Neural cell (in vitro differentiated cells): ENCODE data around the gene PARP3. TPM values are rescaled to one million over a fixed set of nuclear protein-coding genes. Genes with fewer than 3 reads are reported as not detected.

Source experiments
- H2AFZ ChIP-seq: fragments of 200-600, 300-800 bp; sonication (generic), shearing (Covaris generic); 2 replicates; pipeline ENCODE4 v1.6.0; 2014; ENCODE audit warnings: low read depth, mild to moderate bottlenecking, antibody characterized with exemption, low read length, moderate library complexity
- H3F3A ChIP-seq: fragments of 200-600 bp; shearing (Covaris generic); 2 replicates; pipeline ENCODE4 v1.6.1; 2016; ENCODE audit warnings: mild to moderate bottlenecking, moderate library complexity, mixed read lengths, antibody characterized with exemption, low read length; ENCODE audit not compliant: insufficient read depth, poor library complexity, severe bottlenecking
- H3K27ac ChIP-seq: fragments of 200-600, 300-800 bp; sonication (generic), shearing (Covaris generic); 2 replicates; pipeline ENCODE4 v1.5.1; 2014; ENCODE audit warnings: mild to moderate bottlenecking, low read length, moderate library complexity
- H3K27me3 ChIP-seq: fragments of 300-800, 200-600 bp; sonication (generic), shearing (Covaris generic); 2 replicates; pipeline ENCODE4 v1.6.0; 2014; ENCODE audit warnings: mild to moderate bottlenecking, low read depth, low read length, moderate library complexity; ENCODE audit not compliant: insufficient read depth
- H3K36me3 ChIP-seq: fragments of 300-800, 200-600 bp; sonication (generic), shearing (Covaris generic); 2 replicates; pipeline ENCODE4 v1.5.1; 2014; ENCODE audit warnings: mild to moderate bottlenecking, antibody characterized with exemption, low read length, moderate library complexity; ENCODE audit not compliant: insufficient read depth
- H3K4me2 ChIP-seq: fragments of 300-800, 200-600 bp; sonication (generic), shearing (Covaris generic); 2 replicates; pipeline ENCODE4 v1.6.0; 2014; ENCODE audit warnings: mild to moderate bottlenecking, low read length
- H3K4me3 ChIP-seq: fragments of 300-800, 200-600 bp; sonication (generic), shearing (Covaris generic); 2 replicates; pipeline ENCODE4 v1.5.1; 2014; ENCODE audit warnings: mild to moderate bottlenecking, low read length, moderate library complexity
- H3K79me2 ChIP-seq: fragments of 200-600 bp; shearing (Covaris generic); replicated peaks from 2 replicates; pipeline ENCODE4 v1.6.0; 2014; ENCODE audit warnings: mild to moderate bottlenecking, low read length, moderate library complexity; ENCODE audit not compliant: insufficient read depth
- H3K9ac ChIP-seq: fragments of 300-800, 200-600 bp; sonication (generic), shearing (Covaris generic); 2 replicates; pipeline ENCODE4 v1.6.1; 2016; ENCODE audit warnings: mild to moderate bottlenecking, low read length, mixed read lengths
- H3K9me2 ChIP-seq: fragments of 200-600 bp; shearing (Covaris generic); 2 replicates; pipeline ENCODE4 v1.6.1; 2016; ENCODE audit warnings: mild to moderate bottlenecking, low read length, mixed read lengths; ENCODE audit not compliant: insufficient read depth
- H3K9me3 ChIP-seq: fragments of 200-600, 300-800 bp; sonication (generic), shearing (Covaris generic); 2 replicates; pipeline ENCODE4 v1.6.1; 2016; ENCODE audit warnings: mild to moderate bottlenecking, mixed run types, low read length, moderate library complexity, mixed read lengths
- H4K20me1 ChIP-seq: fragments of 200-600 bp; shearing (Covaris generic); 2 replicates; pipeline ENCODE4 v1.6.1; 2016; ENCODE audit warnings: mild to moderate bottlenecking, mixed run types; ENCODE audit not compliant: insufficient read depth
- CTCF ChIP-seq: fragments of 450-650 bp; IDR thresholded peaks from 2 replicates; pipeline ENCODE4 v1.5.1; 2014; ENCODE audit warnings: antibody characterized with exemption, mild to moderate bottlenecking, moderate library complexity; ENCODE audit not compliant: poor library complexity, severe bottlenecking
- EP300 ChIP-seq: fragments of 450-650 bp; conservative IDR thresholded peaks from 2 replicates; pipeline ENCODE4 v1.6.1; 2014; ENCODE audit warnings: antibody characterized with exemption, mild to moderate bottlenecking, moderate library complexity; ENCODE audit not compliant: poor library complexity, severe bottlenecking
- EZH2 ChIP-seq: fragments of 200-600, 300-800 bp; shearing (Covaris generic), sonication (generic); IDR thresholded peaks from 2 replicates; pipeline ENCODE4 v1.6.1; 2014; ENCODE audit warnings: antibody characterized with exemption, low read length, borderline replicate concordance, mild to moderate bottlenecking; ENCODE audit not compliant: insufficient read depth, poor library complexity, severe bottlenecking
- MXI1 ChIP-seq: fragments of 450-650 bp; conservative IDR thresholded peaks from 2 replicates; pipeline ENCODE4 v1.6.1; 2014; ENCODE audit warnings: antibody characterized with exemption, mild to moderate bottlenecking; ENCODE audit not compliant: poor library complexity, severe bottlenecking
- POLR2AphosphoS5 ChIP-seq: IDR thresholded peaks from 2 replicates; pipeline ENCODE4 v1.6.1; 2012
- RAD21 ChIP-seq: fragments of 450-650 bp; conservative IDR thresholded peaks from 2 replicates; pipeline ENCODE4 v1.6.1; 2014; ENCODE audit warnings: antibody characterized with exemption, mild to moderate bottlenecking, moderate library complexity
- REST ChIP-seq: IDR thresholded peaks from 2 replicates; pipeline ENCODE4 v1.6.1; 2012; ENCODE audit warnings: borderline replicate concordance
- SMC3 ChIP-seq: fragments of 450-650 bp; conservative IDR thresholded peaks from 2 replicates; pipeline ENCODE4 v1.6.1; 2014; ENCODE audit warnings: antibody characterized with exemption, mild to moderate bottlenecking, moderate library complexity; ENCODE audit not compliant: poor library complexity
- TAF1 ChIP-seq: IDR thresholded peaks from 2 replicates; pipeline ENCODE4 v1.6.1; 2012; ENCODE audit warnings: low read depth
- polyA plus RNA-seq: library from polyadenylated mRNA; depleted of rRNA; stranded (reverse); fragments of >200 nt; gene quantifications from 2 replicates; pipeline ENCODE4 v1.2.3, GENCODE V29; 2014

The PARP3 gene
- polyA plus RNA-seq, 1 donor from 2014 or later: 5.3 TPM

- H3K4me2 ChIP-seq: no peak overlapping the region
- no peak overlapping the region for H2AFZ ChIP-seq
- H3K27me3 ChIP-seq: peaks cover 14% of the 10 kb centered on the region
- H3K9me2 ChIP-seq: no peaks in the 10 kb centered on the region
- no peaks in the 10 kb centered on the region for H3K9me3 ChIP-seq
- no peak overlapping the region for H3K27ac ChIP-seq
- TF ChIP-seq TAF1: no peak
- TF ChIP-seq POLR2AphosphoS5: no peak
- no peak for TF ChIP-seq CTCF
- TF ChIP-seq MXI1: no peak
- TF ChIP-seq EP300: no peak
- no peak for TF ChIP-seq RAD21
- no peak for TF ChIP-seq REST
- TF ChIP-seq EZH2: no peak
- no peak for TF ChIP-seq SMC3
- H3K4me3 ChIP-seq: no peak overlapping the region
- no peaks in the 10 kb centered on the region for H4K20me1 ChIP-seq
- no peaks in the 10 kb centered on the region for H3F3A ChIP-seq
- H3K79me2 ChIP-seq: no peaks in the 10 kb centered on the region
- H3K36me3 ChIP-seq: no peaks in the 10 kb centered on the region
- H3K9ac ChIP-seq: no peak overlapping the region
Observed at GRCh38 chr3:51958603-51959521, 16.7 kb downstream of the PARP3 start.

- Histone ChIP-seq H3K9me2 (no peaks in the 10 kb centered on the region), H3F3A (no peaks in the 10 kb centered on the region), H3K9ac (no peak overlapping the region), H4K20me1 (no peaks in the 10 kb centered on the region), H3K79me2 (peaks cover 6% of the 10 kb centered on the region), H3K27ac (no peak overlapping the region), H3K27me3 (peaks cover 14% of the 10 kb centered on the region), H3K36me3 (no peaks in the 10 kb centered on the region), H3K4me2 (no peak overlapping the region), H2AFZ (no peak overlapping the region), H3K9me3 (no peaks in the 10 kb centered on the region), H3K4me3 (no peak overlapping the region)
- no peak for TF ChIP-seq EP300
- TF ChIP-seq REST: no peak
- TF ChIP-seq MXI1: no peak
- TF ChIP-seq SMC3: no peak
- no peak for TF ChIP-seq EZH2
- no peak for TF ChIP-seq TAF1
- no peak for TF ChIP-seq RAD21
- no peak for TF ChIP-seq POLR2AphosphoS5
- TF ChIP-seq CTCF: no peak
Observed at GRCh38 chr3:51959651-51960050, 17.5 kb downstream of the PARP3 start.
